IMR-90 (cell line): ENCODE measurements around the gene PLXNB3. TPM values are rescaled to one million over a fixed set of nuclear protein-coding genes. Genes with fewer than 3 reads are reported as not detected.

Experiments used
- ATAC-seq: fragments of 200-7000 bp; cut with Tn5 transposase; 2 replicates; pipeline ENCODE4 v1.9.1; 2020; ENCODE audit warnings: low read depth, mild to moderate bottlenecking, moderate library complexity
- BruUV-seq: library from RNA; stranded (reverse); fragments of 400-500 nt; replicated peaks from 2 replicates; lab custom pipeline; 2021; lab: Mats Ljungman, UMichigan
- CTCF ChIA-PET: fragments of 300-600 bp; formaldehyde crosslinking; extraction: SDS; loops from one replicate; lab custom pipeline; 2021; ENCODE audit warnings: antibody characterized with exemption; lab: Yijun Ruan, JAX
- POLR2A ChIA-PET: fragments of 300-600 bp; sonication (Branson Sonifier 250); formaldehyde crosslinking; loops from one replicate; lab custom pipeline; 2022; ENCODE audit warnings: antibody characterized with exemption; ENCODE audit not compliant: unreplicated experiment; lab: Charles Lee
- DNase-seq: peaks from one replicate; pipeline ENCODE4 v3.0.0; 2013
- H2AFZ ChIP-seq: replicated peaks from 2 replicates; pipeline ENCODE3; 2013; ENCODE audit warnings: low read length, mild to moderate bottlenecking; ENCODE audit not compliant: poor library complexity
- H2AK5ac ChIP-seq: 2 replicates; pipeline ENCODE4 v1.6.1; 2013; ENCODE audit warnings: low read depth, low read length, inconsistent platforms
- H2AK9ac ChIP-seq: replicated peaks from 2 replicates; pipeline ENCODE3; 2013; ENCODE audit warnings: mild to moderate bottlenecking, low read depth, low read length, moderate library complexity; ENCODE audit not compliant: poor library complexity
- H2BK120ac ChIP-seq: 2 replicates; pipeline ENCODE4 v1.6.1; 2013; ENCODE audit warnings: low read depth, low read length, inconsistent platforms
- H2BK15ac ChIP-seq: 3 replicates; pipeline ENCODE4 v1.6.1; 2013; ENCODE audit warnings: low read depth, low read length, inconsistent platforms
- H2BK20ac ChIP-seq: 2 replicates; pipeline ENCODE4 v1.6.1; 2013; ENCODE audit warnings: low read depth, mild to moderate bottlenecking, inconsistent platforms, low read length, moderate library complexity
- H2BK5ac ChIP-seq: 2 replicates; pipeline ENCODE4 v1.6.1; 2013; ENCODE audit warnings: mild to moderate bottlenecking, low read depth, low read length, inconsistent platforms; ENCODE audit not compliant: poor library complexity, severe bottlenecking
- H3K14ac ChIP-seq: replicated peaks from 2 replicates; pipeline ENCODE4 v1.6.1; 2013; ENCODE audit warnings: low read depth, low read length, inconsistent platforms
- H3K18ac ChIP-seq: 2 replicates; pipeline ENCODE4 v1.6.1; 2013; ENCODE audit warnings: low read depth, low read length, control low read depth
- H3K23ac ChIP-seq: 2 replicates; pipeline ENCODE4 v1.6.1; 2013; ENCODE audit warnings: low read depth, low read length, inconsistent platforms
- H3K27ac ChIP-seq: 2 replicates; pipeline ENCODE4 v1.5.1; 2013; ENCODE audit warnings: mild to moderate bottlenecking, control low read depth, low read length; ENCODE audit not compliant: insufficient read depth
- H3K27me3 ChIP-seq: 2 replicates; pipeline ENCODE4 v1.6.1; 2013; ENCODE audit warnings: low read length; ENCODE audit not compliant: control insufficient read depth, insufficient read depth
- H3K36me3 ChIP-seq: 2 replicates; pipeline ENCODE4 v1.6.1; 2013; ENCODE audit warnings: low read length, mixed read lengths; ENCODE audit not compliant: control insufficient read depth, insufficient read depth
- H3K4ac ChIP-seq: 2 replicates; pipeline ENCODE4 v1.6.1; 2013; ENCODE audit warnings: low read depth, low read length, inconsistent platforms
- H3K4me1 ChIP-seq: 2 replicates; pipeline ENCODE4 v1.6.1; 2013; ENCODE audit warnings: low read length, mixed read lengths; ENCODE audit not compliant: control insufficient read depth, insufficient read depth
- H3K4me2 ChIP-seq: 2 replicates; pipeline ENCODE4 v1.6.1; 2013; ENCODE audit warnings: low read depth, mild to moderate bottlenecking, control low read depth, low read length, moderate library complexity
- H3K4me3 ChIP-seq: 2 replicates; pipeline ENCODE4 v1.5.1; 2013; ENCODE audit warnings: low read depth, mild to moderate bottlenecking, control low read depth, low read length, moderate library complexity; ENCODE audit not compliant: insufficient read depth
- H3K56ac ChIP-seq: 2 replicates; pipeline ENCODE4 v1.6.1; 2013; ENCODE audit warnings: low read length, inconsistent platforms; ENCODE audit not compliant: insufficient read depth; ENCODE audit errors: extremely low read depth
- H3K79me1 ChIP-seq, 2 experiments: 2 replicates each; pipeline ENCODE4 v1.6.1; 2013; ENCODE audit warnings: low read length in 2 of 2, inconsistent platforms in 1 of 2, low read depth in 1 of 2
- H3K9ac ChIP-seq: 2 replicates; pipeline ENCODE4 v1.6.1; 2013; ENCODE audit warnings: low read depth, low read length, control low read depth
- H3K9me1 ChIP-seq: 2 replicates; pipeline ENCODE4 v1.6.1; 2013; ENCODE audit warnings: low read length, inconsistent platforms; ENCODE audit not compliant: insufficient read depth
- H3K9me3 ChIP-seq: 2 replicates; pipeline ENCODE4 v1.6.1; 2013; ENCODE audit warnings: low read length; ENCODE audit not compliant: control insufficient read depth, insufficient read depth
- H4K20me1 ChIP-seq: 2 replicates; pipeline ENCODE4 v1.6.1; 2013; ENCODE audit warnings: low read length, inconsistent platforms; ENCODE audit not compliant: insufficient read depth
- H4K5ac ChIP-seq: 2 replicates; pipeline ENCODE4 v1.6.1; 2013; ENCODE audit warnings: mild to moderate bottlenecking, low read depth, low read length, control low read depth
- H4K8ac ChIP-seq, 2 experiments: 2 replicates each; pipeline ENCODE4 v1.6.1; 2013; ENCODE audit warnings: low read depth in 2 of 2, low read length in 2 of 2, control low read depth in 1 of 2, inconsistent platforms in 1 of 2
- H4K91ac ChIP-seq: 2 replicates; pipeline ENCODE4 v1.6.1; 2013; ENCODE audit warnings: low read depth, low read length, inconsistent platforms; ENCODE audit not compliant: insufficient read depth
- BHLHE40 ChIP-seq: fragments of 150-350 bp; IDR thresholded peaks from 2 replicates; pipeline ENCODE4 v1.6.1; 2016; ENCODE audit warnings: mild to moderate bottlenecking, low read depth, low read length
- CEBPB ChIP-seq: IDR thresholded peaks from 2 replicates; pipeline ENCODE4 v1.6.1; 2012; ENCODE audit warnings: low read depth, low read length, improper control_type of control experiment
- CHD1 ChIP-seq: IDR thresholded peaks from 2 replicates; pipeline ENCODE4 v1.6.1; 2012; ENCODE audit warnings: low read depth, low read length, improper control_type of control experiment
- CTCF ChIP-seq: conservative IDR thresholded peaks from 2 replicates; pipeline ENCODE4 v1.5.1; 2012; ENCODE audit warnings: mild to moderate bottlenecking, low read depth, low read length, improper control_type of control experiment
- FOS ChIP-seq: fragments of 150-350 bp; IDR thresholded peaks from 2 replicates; pipeline ENCODE4 v1.6.1; 2016; ENCODE audit warnings: low read depth, low read length
- MAFK ChIP-seq: IDR thresholded peaks from 2 replicates; pipeline ENCODE4 v1.6.1; 2012; ENCODE audit warnings: low read depth, low read length, improper control_type of control experiment
- MAZ ChIP-seq: IDR thresholded peaks from 2 replicates; pipeline ENCODE4 v1.6.1; 2012; ENCODE audit warnings: low read depth, mild to moderate bottlenecking, low read length, improper control_type of control experiment, moderate library complexity, borderline replicate concordance
- MXI1 ChIP-seq: IDR thresholded peaks from 2 replicates; pipeline ENCODE4 v1.6.1; 2012; ENCODE audit warnings: low read depth, mild to moderate bottlenecking, low read length, moderate library complexity, borderline replicate concordance
- NFE2L2 ChIP-seq: fragments of 150-350 bp; IDR thresholded peaks from 2 replicates; pipeline ENCODE4 v1.6.1; 2016; ENCODE audit warnings: low read depth, mild to moderate bottlenecking, low read length
- POLR2A ChIP-seq: IDR thresholded peaks from 2 replicates; pipeline ENCODE4 v1.6.1; 2012; ENCODE audit warnings: mild to moderate bottlenecking, low read depth, low read length
- RAD21 ChIP-seq: IDR thresholded peaks from 2 replicates; pipeline ENCODE4 v1.6.1; 2012; ENCODE audit warnings: low read length, improper control_type of control experiment
- RCOR1 ChIP-seq: IDR thresholded peaks from 2 replicates; pipeline ENCODE4 v1.6.1; 2012; ENCODE audit warnings: mild to moderate bottlenecking, low read length, improper control_type of control experiment; ENCODE audit not compliant: insufficient replicate concordance
- RFX5 ChIP-seq: IDR thresholded peaks from 2 replicates; pipeline ENCODE4 v1.8.0; 2012; ENCODE audit warnings: low read depth, mild to moderate bottlenecking, low read length, moderate library complexity
- SMC3 ChIP-seq: fragments of 150-350 bp; IDR thresholded peaks from 2 replicates; pipeline ENCODE4 v1.6.1; 2016; ENCODE audit warnings: low read depth, mild to moderate bottlenecking, antibody characterized with exemption, low read length, moderate library complexity
- WGBS, 2 experiments: methylation state at CpG; one replicate each; pipeline versions ENCODE4 v1.1.5 to v1.1.7; 2013; ENCODE audit warnings: missing lambda C conversion rate in 2 of 2; ENCODE audit not compliant: insufficient read length in 1 of 2; ENCODE audit errors: extremely low coverage in 2 of 2; 5-methylcytosine and 5-hydroxymethylcytosine counted together
- dilution Hi-C: fragments of 300-500 bp; cut with HindIII; formaldehyde crosslinking; loops from one replicate; pipeline ENCODE4 v1.14.3; 2018; ENCODE audit warnings: low sequenced_read_pairs; ENCODE audit not compliant: unreplicated experiment
- in situ Hi-C: fragments of 300-500 bp; cut with MboI; formaldehyde crosslinking; loops from 3 replicates; pipeline ENCODE4 v1.14.3; 2019; ENCODE audit warnings: low sequenced_read_pairs, inconsistent platforms, mixed read lengths
- intact Hi-C: fragments of 100-400 bp; cut with micrococcal nuclease; formaldehyde crosslinking; loops from 2 replicates; pipeline ENCODE4 v1.10.0; 2022
- polyA plus RNA-seq, 3 experiments: library from polyadenylated mRNA; depleted of rRNA; stranded (reverse); fragments of >200 nt; gene quantifications; 2 replicates each; pipeline ENCODE4 v1.2.3, GENCODE V29; 2012; ENCODE audit warnings: low replicate concordance in 1 of 3
- total RNA-seq: library from RNA; depleted of rRNA; stranded (reverse); fragments of >200 nt; gene quantifications from 2 replicates; pipeline ENCODE4 v1.2.3, GENCODE V29; 2012
- TF ChIP-seq, protein P1 (sequence below): fragments of 150-350 bp; IDR thresholded peaks from 2 replicates; pipeline ENCODE4 v1.6.1; 2016; ENCODE audit warnings: low read depth, mild to moderate bottlenecking, low read length, moderate library complexity, borderline replicate concordance

PLXNB3 gene
- total and polyA plus RNA-seq, 2 of the 4 experiments (the other 2 are of a cell fraction): 0.36 to 22.3 TPM

- intact Hi-C loops (no loop called here), dilution Hi-C loops (no loop called here), in situ Hi-C loops (no loop called here)
- POLR2A ChIA-PET: no interaction called here
- Histone ChIP-seq H3K23ac (no peak overlapping the region), H4K5ac (no peak overlapping the region), H2AK9ac (no peak overlapping the region), H3K9me1 (no peaks in the 10 kb centered on the region), H4K20me1 (no peaks in the 10 kb centered on the region), H2BK15ac (no peak overlapping the region), H2BK120ac (no peak overlapping the region), H3K27me3 (no peaks in the 10 kb centered on the region), H3K56ac (no peak overlapping the region), H3K4ac (no peak overlapping the region), H3K9ac (no peak overlapping the region), H3K9me3 (no peaks in the 10 kb centered on the region; the same call in 1 of the 2 replicates), H2BK5ac (no peak overlapping the region), H4K8ac (no peak overlapping the region), H3K36me3 (peaks cover 2% of the 10 kb centered on the region; the same call in 1 of the 2 replicates), H4K91ac (no peak overlapping the region), H3K4me2 (no peak overlapping the region), H3K18ac (no peak overlapping the region), H2AFZ (no peak overlapping the region), H3K4me3 (no peak overlapping the region), H3K4me1 (peaks cover 5% of the 10 kb centered on the region), H3K27ac (no peak overlapping the region), H2AK5ac (no peak overlapping the region), H2BK20ac (no peak overlapping the region), H3K79me1 (peaks cover 0 to 3% of the 10 kb centered on the region in 2 experiments; a peak in 1 of 4 replicates), H3K14ac (no peak overlapping the region)
- no TSS peak for BruUV-seq
- WGBS, 2 experiments: 81% methylated on average over 9 of the region's 18 CpGs; no CpG with 5 or more reads in 1 of the 2 experiments
- CTCF ChIA-PET: no interaction called here
- DNase-seq (no peak), ATAC-seq (no peak)
- TF ChIP-seq RCOR1 (no peak), MAFK (no peak), CHD1 (no peak), RAD21 (no peak), CTCF (no peak), BHLHE40 (no peak), NFE2L2 (no peak), POLR2A (no peak), MXI1 (no peak), MAZ (no peak), CEBPB (no peak), FOS (no peak), RFX5 (no peak), SMC3 (no peak)
- TF ChIP-seq, protein P1, sequence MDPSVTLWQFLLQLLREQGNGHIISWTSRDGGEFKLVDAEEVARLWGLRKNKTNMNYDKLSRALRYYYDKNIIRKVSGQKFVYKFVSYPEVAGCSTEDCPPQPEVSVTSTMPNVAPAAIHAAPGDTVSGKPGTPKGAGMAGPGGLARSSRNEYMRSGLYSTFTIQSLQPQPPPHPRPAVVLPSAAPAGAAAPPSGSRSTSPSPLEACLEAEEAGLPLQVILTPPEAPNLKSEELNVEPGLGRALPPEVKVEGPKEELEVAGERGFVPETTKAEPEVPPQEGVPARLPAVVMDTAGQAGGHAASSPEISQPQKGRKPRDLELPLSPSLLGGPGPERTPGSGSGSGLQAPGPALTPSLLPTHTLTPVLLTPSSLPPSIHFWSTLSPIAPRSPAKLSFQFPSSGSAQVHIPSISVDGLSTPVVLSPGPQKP: no peak
These were observed 6.8 kb downstream of the PLXNB3 start for GRCh38 chrX:153770601-153771414.
